ENCODE measurements around the gene HSPA4. TPM values are rescaled to one million over a fixed set of nuclear protein-coding genes. Genes with fewer than 3 reads are reported as not detected.

The HSPA4 gene
- total and polyA plus RNA-seq, 2 of the 13 experiments (the other 11 are each of a cell fraction or from before 2014, with no cell fraction given): 36.6 to 231 TPM

- FAIRE-seq (no peak), ATAC-seq (no peak), DNase-seq (ENCODE audit: low spot score) (no peak)
- no peak overlapping the region for H3K4me3 ChIP-seq (replicated peaks in 1 of 3; ENCODE audit: insufficient read depth in 1 of 3, low read depth in 2 of 3, low read length in 3 of 3)
- peaks cover 17 to 63% of the 10 kb centered on the region in 2 experiments for H3K36me3 ChIP-seq (replicated peaks in 1 of 2; ENCODE audit: control insufficient read depth in 1 of 2, insufficient read depth in 2 of 2, low read length in 2 of 2)
- H3K9ac ChIP-seq (ENCODE audit: insufficient read depth, low read depth, low read length): no peak overlapping the region
- H3K27ac ChIP-seq (ENCODE audit: extremely low read length, insufficient read depth, low read length): no peak overlapping the region
- TF ChIP-seq ZNF546 (CRISPR knock-in tag; conservative IDR thresholded peaks at IDR 0.05) (no peak), HCFC1 (IDR thresholded peaks at IDR 0.05; ENCODE audit: low read depth, low read length) (no peak), ZNF605 (CRISPR knock-in tag; IDR thresholded peaks at IDR 0.05) (no peak)
- ChIA-PET CTCF (ENCODE audit: low intra/inter-chr PET ratio, low total read pairs) (no interaction called here), POLR2A (no interaction called here)
- WGBS (ENCODE audit: low lambda C conversion rate): 100% methylated on average over 2 of the region's 2 CpGs
- peaks cover 14% of the 10 kb centered on the region; the same call in 1 of the 2 replicates for H4K20me1 ChIP-seq (ENCODE audit: insufficient read depth, low read length)
- no TSS peak for BruUV-seq (replicated peaks)
- in situ Hi-C loops (cut with HindIII; ENCODE audit: extremely low pct_ligation_motif_present, low pct_unique_long_range_greater_than_20kb) (no loop called here), intact Hi-C loops (cut with micrococcal nuclease; ENCODE audit: unreplicated experiment) (no loop called here)
- H2AFZ ChIP-seq (ENCODE audit: low read length): no peak overlapping the region
- no peaks in the 10 kb centered on the region for H3K9me3 ChIP-seq (ENCODE audit: low read length)
- no peaks in the 10 kb centered on the region for H3K27me3 ChIP-seq (ENCODE audit: control insufficient read depth in 1 of 2, insufficient read depth in 2 of 2, low read length in 2 of 2)
- H3K4me1 ChIP-seq (ENCODE audit: insufficient read depth, low read length): peaks cover 13% of the 10 kb centered on the region
- peaks cover 54% of the 10 kb centered on the region for H3K79me2 ChIP-seq (ENCODE audit: insufficient read depth, low read length)
- no peak overlapping the region for H3K4me2 ChIP-seq (ENCODE audit: low read depth, low read length)
These were observed 14.2 kb downstream of the HSPA4 start for GRCh38 chr5:133066045-133066444.

GRCh38 chr5:133072021-133072420 lies 20.2 kb downstream of the HSPA4 start:
- no peaks in the 10 kb centered on the region for H3K27me3 ChIP-seq (ENCODE audit: control insufficient read depth in 1 of 2, insufficient read depth in 2 of 2, low read length in 2 of 2)
- intact Hi-C loops (cut with micrococcal nuclease; ENCODE audit: unreplicated experiment): no loop called here
- H4K20me1 ChIP-seq (ENCODE audit: insufficient read depth, low read length): 0 out of 2 replicates have a peak, but pooled peaks cover 2% of the 10 kb centered on the region
- H3K9me3 ChIP-seq (ENCODE audit: low read length): no peaks in the 10 kb centered on the region
- POLR2A ChIA-PET: interaction anchor here (1.1 to 2.3 kb wide), 2 partner anchors 15 to 20 kb away, joined by 4 to 9 read pairs; partner anchors contain the start of gene HSPA4
- over 99% methylated on average over 4 of the region's 4 CpGs for WGBS (ENCODE audit: low lambda C conversion rate)
- BruUV-seq (replicated peaks): no TSS peak
- H3K79me2 ChIP-seq (ENCODE audit: insufficient read depth, low read length): peaks cover 40% of the 10 kb centered on the region
- no peak overlapping the region for H3K27ac ChIP-seq (ENCODE audit: extremely low read length, insufficient read depth, low read length)
- FAIRE-seq (no peak), DNase-seq (ENCODE audit: low spot score) (no peak), ATAC-seq (no peak)
- H3K4me1 ChIP-seq (ENCODE audit: insufficient read depth, low read length): peaks cover 12% of the 10 kb centered on the region
- no peak overlapping the region for H3K4me3 ChIP-seq (replicated peaks in 1 of 3; ENCODE audit: insufficient read depth in 1 of 3, low read depth in 2 of 3, low read length in 3 of 3)
- CTCF ChIA-PET (ENCODE audit: low intra/inter-chr PET ratio, low total read pairs): no interaction called here
- TF ChIP-seq SALL1 (CRISPR knock-in tag; IDR thresholded peaks at IDR 0.05) (no peak), EEA1 (CRISPR knock-in tag; IDR thresholded peaks at IDR 0.05; ENCODE audit: borderline replicate concordance) (no peak), HNF4G (IDR thresholded peaks at IDR 0.05; ENCODE audit: borderline replicate concordance, low read depth, low read length) (no peak), HNF4G (CRISPR knock-in tag; IDR thresholded peaks at IDR 0.05; ENCODE audit: borderline replicate concordance, low read depth) (no peak), NCOA5 (CRISPR knock-in tag; IDR thresholded peaks at IDR 0.05) (no peak)
- peaks cover 22 to 81% of the 10 kb centered on the region in 2 experiments for H3K36me3 ChIP-seq (replicated peaks in 1 of 2; ENCODE audit: control insufficient read depth in 1 of 2, insufficient read depth in 2 of 2, low read length in 2 of 2)
- no peak overlapping the region for H2AFZ ChIP-seq (ENCODE audit: low read length)
- in situ Hi-C loops (cut with HindIII; ENCODE audit: extremely low pct_ligation_motif_present, low pct_unique_long_range_greater_than_20kb): no loop called here
- no peak overlapping the region for H3K9ac ChIP-seq (ENCODE audit: insufficient read depth, low read depth, low read length)
- no peak overlapping the region for H3K4me2 ChIP-seq (ENCODE audit: low read depth, low read length)
